Activated T-helper 1 cell treated with anti-CD3 and anti-CD28 coated beads, Interleukin-2, amount 50 U/mL, for 16 hours (primary cell): ENCODE measurements around the gene SCYGR4.
"Not testable (repeated sequence)": the region's sequence is repeated elsewhere in the genome, so short reads cannot be mapped to it uniquely, and the experiment has no call there.

Experiments
- DNase-seq, 2 donors: peaks; one replicate each; pipeline ENCODE4 v3.0.0-alpha.2; 2020; ENCODE audit warnings: low read depth in 1 of 2, low spot score in 1 of 2

The SCYGR4 gene

GRCh38 chr2:227617316-227618230 is at the start of gene SCYGR4:
TSS of gene SCYGR4 (plus strand) at chr2:227617498. CDS start at chr2:227617498, 0 bp downstream.
- no peak for DNase-seq

GRCh38 chr2:227568852-227569169 is 48.5 kb upstream of the SCYGR4 start:
- DNase-seq, result no peak

GRCh38 chr2:227570615-227571014 is 46.7 kb upstream of the SCYGR4 start:
- no peak for DNase-seq

GRCh38 chr2:227576110-227576509 is 41.2 kb upstream of the SCYGR4 start:
- no peak for DNase-seq

- no peak for DNase-seq
Observed at GRCh38 chr2:227576812-227577211, 40.5 kb upstream of the SCYGR4 start.

GRCh38 chr2:227577555-227577954 is 39.7 kb upstream of the SCYGR4 start:
- no peak for DNase-seq

- DNase-seq, result no peak
Observed at GRCh38 chr2:227578642-227579041, 38.7 kb upstream of the SCYGR4 start.

GRCh38 chr2:227579791-227580190 is 37.5 kb upstream of the SCYGR4 start:
- DNase-seq, result no peak

GRCh38 chr2:227582369-227582768 is 34.9 kb upstream of the SCYGR4 start:
- DNase-seq, result no peak

- DNase-seq, result no peak
Observed at GRCh38 chr2:227592694-227593387, 24.5 kb upstream of the SCYGR4 start.

GRCh38 chr2:227595797-227596196 is 21.5 kb upstream of the SCYGR4 start:
- no peak for DNase-seq

- DNase-seq, result no peak
Observed at GRCh38 chr2:227597036-227597435, 20.3 kb upstream of the SCYGR4 start.

- DNase-seq, result no peak
Observed at GRCh38 chr2:227597998-227598397, 19.3 kb upstream of the SCYGR4 start.

GRCh38 chr2:227598835-227599503 is 18.3 kb upstream of the SCYGR4 start, which contains the start of gene SCYGR2:
TSS of gene SCYGR2 (plus strand) at chr2:227598893. CDS start at chr2:227598893, 0 bp downstream.
- not testable (repeated sequence) for DNase-seq

- no peak for DNase-seq
Observed at GRCh38 chr2:227602358-227602757, 14.9 kb upstream of the SCYGR4 start.

- DNase-seq, result no peak
Observed at GRCh38 chr2:227606476-227606875, 10.8 kb upstream of the SCYGR4 start.

GRCh38 chr2:227607941-227608340 is 9.4 kb upstream of the SCYGR4 start:
- DNase-seq, result no peak

- no peak for DNase-seq
Observed at GRCh38 chr2:227608561-227609338, 8.5 kb upstream of the SCYGR4 start.

- DNase-seq, result no peak
Observed at GRCh38 chr2:227610123-227610522, 7.2 kb upstream of the SCYGR4 start.

- DNase-seq, result no peak
Observed at GRCh38 chr2:227612546-227613271, 4.6 kb upstream of the SCYGR4 start.
